RCC 7860 (cell line): ENCODE data around the gene EXD3.

Experiments
- DNase-seq: peaks from one replicate; pipeline ENCODE4 v3.0.0-alpha.2; 2015; ENCODE audit warnings: low spot score
- FAIRE-seq: peaks from 2 replicates; lab custom pipeline; 2012; peaks lifted over from hg19 to GRCh38; lab: Jason Lieb, UNC

Gene EXD3

GRCh38 chr9:137433349-137433915, 10.5 kb upstream of the EXD3 start:
- DNase-seq (no peak), FAIRE-seq (no peak)

GRCh38 chr9:137432687-137433348, 9.9 kb upstream of the EXD3 start:
- DNase-seq: no peak
- no peak for FAIRE-seq

- FAIRE-seq (no peak), DNase-seq (no peak)
Observed at GRCh38 chr9:137431416-137431931, 8.5 kb upstream of the EXD3 start.

GRCh38 chr9:137430723-137431415, 7.9 kb upstream of the EXD3 start:
- DNase-seq: no peak
- FAIRE-seq: no peak

GRCh38 chr9:137429974-137430722, 7.2 kb upstream of the EXD3 start:
- FAIRE-seq: no peak
- no peak for DNase-seq

- DNase-seq (no peak), FAIRE-seq (no peak)
Observed at GRCh38 chr9:137429546-137429890, 6.6 kb upstream of the EXD3 start.

- no peak for DNase-seq
- no peak for FAIRE-seq
Observed at GRCh38 chr9:137428841-137429545, 6.0 kb upstream of the EXD3 start.

GRCh38 chr9:137428311-137428630, 5.3 kb upstream of the EXD3 start:
- no peak for FAIRE-seq
- no peak for DNase-seq

- FAIRE-seq: no peak
- DNase-seq: no peak
Observed at GRCh38 chr9:137427454-137428310, 4.7 kb upstream of the EXD3 start.

GRCh38 chr9:137426018-137426681, 3.2 kb upstream of the EXD3 start:
- no peak for DNase-seq
- no peak for FAIRE-seq

- FAIRE-seq (no peak), DNase-seq (no peak)
Observed at GRCh38 chr9:137423514-137424291, 741 bp upstream of the EXD3 start.

GRCh38 chr9:137421838-137422603, 941 bp downstream of the EXD3 start:
- no peak for DNase-seq
- no peak for FAIRE-seq

GRCh38 chr9:137417161-137418021, 5.6 kb downstream of the EXD3 start:
- DNase-seq (no peak), FAIRE-seq (no peak)

- DNase-seq (no peak), FAIRE-seq (no peak)
Observed at GRCh38 chr9:137416563-137417151, 6.3 kb downstream of the EXD3 start.

GRCh38 chr9:137416006-137416562, 6.9 kb downstream of the EXD3 start:
- DNase-seq: no peak

GRCh38 chr9:137415451-137415850, 7.5 kb downstream of the EXD3 start:
- DNase-seq: no peak
- FAIRE-seq: no peak

More at GRCh38 chr9:137416006-137416562, 6.9 kb downstream of the EXD3 start:
- FAIRE-seq: no peak
